GM12872 (cell line): ENCODE measurements around the gene CKB.

Experiments
- TF ChIP-seq, protein P1 (sequence below): IDR thresholded peaks from 3 replicates; pipeline ENCODE4 v1.5.1; 2011; ENCODE audit warnings: low read depth, mild to moderate bottlenecking, low read length, moderate library complexity; ENCODE audit not compliant: insufficient read depth

The CKB gene

DNA sequence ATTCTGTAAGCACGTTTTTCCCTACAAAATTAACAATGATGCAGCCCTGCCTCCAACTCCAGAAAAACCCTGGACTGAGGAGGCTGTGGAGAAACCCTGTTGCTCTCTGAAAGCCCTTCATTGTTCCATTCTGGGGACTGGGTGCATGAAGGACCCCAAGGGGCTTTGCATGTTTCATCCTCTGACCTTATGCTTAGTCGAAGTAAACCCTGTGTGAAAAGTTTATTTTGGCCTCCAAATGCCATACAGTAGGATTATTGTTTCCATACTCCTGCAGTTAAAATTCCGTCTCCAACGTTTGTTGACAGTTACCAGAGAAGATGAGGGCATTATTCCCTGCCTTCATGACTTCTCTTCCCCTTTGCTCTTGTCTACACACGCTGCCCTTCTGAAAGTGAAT is 46.0 kb downstream of the CKB start:
- TF ChIP-seq, protein P1, sequence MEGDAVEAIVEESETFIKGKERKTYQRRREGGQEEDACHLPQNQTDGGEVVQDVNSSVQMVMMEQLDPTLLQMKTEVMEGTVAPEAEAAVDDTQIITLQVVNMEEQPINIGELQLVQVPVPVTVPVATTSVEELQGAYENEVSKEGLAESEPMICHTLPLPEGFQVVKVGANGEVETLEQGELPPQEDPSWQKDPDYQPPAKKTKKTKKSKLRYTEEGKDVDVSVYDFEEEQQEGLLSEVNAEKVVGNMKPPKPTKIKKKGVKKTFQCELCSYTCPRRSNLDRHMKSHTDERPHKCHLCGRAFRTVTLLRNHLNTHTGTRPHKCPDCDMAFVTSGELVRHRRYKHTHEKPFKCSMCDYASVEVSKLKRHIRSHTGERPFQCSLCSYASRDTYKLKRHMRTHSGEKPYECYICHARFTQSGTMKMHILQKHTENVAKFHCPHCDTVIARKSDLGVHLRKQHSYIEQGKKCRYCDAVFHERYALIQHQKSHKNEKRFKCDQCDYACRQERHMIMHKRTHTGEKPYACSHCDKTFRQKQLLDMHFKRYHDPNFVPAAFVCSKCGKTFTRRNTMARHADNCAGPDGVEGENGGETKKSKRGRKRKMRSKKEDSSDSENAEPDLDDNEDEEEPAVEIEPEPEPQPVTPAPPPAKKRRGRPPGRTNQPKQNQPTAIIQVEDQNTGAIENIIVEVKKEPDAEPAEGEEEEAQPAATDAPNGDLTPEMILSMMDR: no peak

DNA sequence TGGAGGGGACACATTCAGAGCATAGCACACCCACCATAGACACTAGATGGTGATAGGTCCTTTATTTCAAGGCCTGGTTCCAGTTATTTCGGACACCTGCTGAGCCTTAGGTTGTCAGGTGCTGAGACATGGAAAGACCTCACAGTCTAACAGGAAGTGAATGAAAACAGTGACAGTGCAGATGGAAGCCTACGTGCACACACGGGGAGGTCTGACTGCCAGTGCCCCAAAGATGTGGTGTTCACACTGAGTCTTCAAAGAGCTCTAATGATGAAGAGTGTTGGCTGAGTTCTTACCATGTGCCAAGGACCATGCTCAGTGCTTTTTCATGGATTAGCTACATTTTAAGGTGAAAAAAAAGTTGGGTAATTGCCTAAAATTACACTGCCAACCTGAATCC is 46.6 kb downstream of the CKB start:
- TF ChIP-seq, protein P1: no peak

- TF ChIP-seq, protein P1: no peak
Observed at GRCh38 chr14:103474893-103475292, 47.7 kb downstream of the CKB start.

- TF ChIP-seq, protein P1: no peak
Observed at GRCh38 chr14:103472939-103473338, 49.7 kb downstream of the CKB start.
